Activated T-helper 17 cell treated with anti-CD3 and anti-CD28 coated beads, Interleukin-2, amount 50 U/mL, for 72 hours (primary cell): ENCODE measurements around the gene YES1. TPM values are rescaled to one million over a fixed set of nuclear protein-coding genes. Genes with fewer than 3 reads are reported as not detected.
"Not testable (repeated sequence)": the region's sequence is repeated elsewhere in the genome, so short reads cannot be mapped to it uniquely, and the experiment has no call there.

Source experiments
- ATAC-seq: fragments of 150-1000 bp; cut with Tn5 transposase; replicated peaks from 2 replicates; pipeline ENCODE4 v1.10.0; 2021; ENCODE audit warnings: mild to moderate bottlenecking, moderate library complexity
- H3K27ac Mint-ChIP-seq: one replicate; pipeline ENCODE4 v1.8.0; 2022; ENCODE audit warnings: mixed read lengths
- H3K27me3 Mint-ChIP-seq: one replicate; pipeline ENCODE4 v1.8.0; 2022; ENCODE audit warnings: mixed read lengths
- H3K36me3 Mint-ChIP-seq: one replicate; pipeline ENCODE4 v1.8.0; 2022; ENCODE audit warnings: low read depth, mild to moderate bottlenecking, mixed read lengths
- H3K4me1 Mint-ChIP-seq: one replicate; pipeline ENCODE4 v1.8.0; 2022; ENCODE audit warnings: mixed read lengths
- H3K4me3 Mint-ChIP-seq: one replicate; pipeline ENCODE4 v1.8.0; 2022; ENCODE audit warnings: mild to moderate bottlenecking, mixed read lengths
- H3K9me3 Mint-ChIP-seq: one replicate; pipeline ENCODE4 v1.8.0; 2022; ENCODE audit warnings: mixed read lengths
- total RNA-seq, 2 donors: library from RNA; stranded (reverse); gene quantifications; one replicate each; pipeline ENCODE4 v1.2.3, GENCODE V29; 2022

The YES1 gene
- total RNA-seq, 2 donors from 2014 or later: 12.1 to 22.0 TPM

DNA sequence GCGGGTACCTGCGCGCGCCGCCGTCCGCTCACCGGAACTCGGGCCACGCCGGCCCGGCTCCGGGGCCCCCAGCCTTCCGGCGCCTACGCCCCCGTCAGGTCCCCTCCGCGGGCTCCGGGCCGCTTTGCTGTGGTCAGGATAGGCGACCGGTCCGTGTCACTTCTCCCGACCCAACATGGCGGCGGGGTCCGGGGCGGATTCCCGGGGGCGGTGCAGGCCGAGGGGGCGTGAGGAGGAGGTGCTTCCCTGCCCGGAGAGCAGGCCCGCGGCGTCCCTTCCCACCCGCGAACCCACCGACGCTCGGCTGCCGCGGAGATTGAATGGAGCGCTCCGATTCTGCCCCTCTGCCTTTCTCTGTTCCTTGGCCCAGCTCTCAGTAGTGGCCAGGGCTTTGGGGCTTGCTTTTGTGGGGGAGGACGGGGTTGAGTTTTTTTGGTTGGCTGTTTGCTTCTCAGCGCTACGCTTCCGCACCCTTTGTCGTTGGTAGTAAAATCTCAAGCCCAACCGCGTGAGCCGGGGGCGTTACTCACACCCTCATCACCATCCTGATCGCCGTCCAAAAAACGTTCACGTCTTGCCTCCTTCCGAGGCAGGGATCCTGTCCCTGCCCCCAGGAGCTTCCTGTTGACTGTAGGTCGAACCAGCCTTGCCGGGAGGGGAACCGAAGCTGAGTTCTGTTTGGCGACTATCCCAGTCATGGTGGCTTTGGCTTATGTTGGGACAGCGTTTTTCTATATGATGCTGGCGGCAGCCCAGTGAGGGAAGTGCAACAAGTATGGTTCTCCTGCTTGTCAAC is 532 bp upstream of the YES1 start:
- Mint-ChIP-seq H3K36me3 (peaks cover 25% of the 10 kb centered on the region), H3K4me1 (peaks cover 35% of the 10 kb centered on the region), H3K27me3 (no peaks in the 10 kb centered on the region), H3K9me3 (no peaks in the 10 kb centered on the region), H3K4me3 (peak overlapping the region; percentile 92), H3K27ac (peak overlapping the region; percentile 99)
- peak; percentile 72 for ATAC-seq

- peaks cover 25% of the 10 kb centered on the region for H3K36me3 Mint-ChIP-seq
- H3K4me1 Mint-ChIP-seq: peaks cover 41% of the 10 kb centered on the region
- peak overlapping the region; percentile 96 for H3K27ac Mint-ChIP-seq
- no peaks in the 10 kb centered on the region for H3K9me3 Mint-ChIP-seq
- peak; percentile 3 for ATAC-seq
- no peaks in the 10 kb centered on the region for H3K27me3 Mint-ChIP-seq
- H3K4me3 Mint-ChIP-seq: peak overlapping the region; percentile 93
Observed at GRCh38 chr18:811182-811891, 705 bp downstream of the YES1 start.

DNA sequence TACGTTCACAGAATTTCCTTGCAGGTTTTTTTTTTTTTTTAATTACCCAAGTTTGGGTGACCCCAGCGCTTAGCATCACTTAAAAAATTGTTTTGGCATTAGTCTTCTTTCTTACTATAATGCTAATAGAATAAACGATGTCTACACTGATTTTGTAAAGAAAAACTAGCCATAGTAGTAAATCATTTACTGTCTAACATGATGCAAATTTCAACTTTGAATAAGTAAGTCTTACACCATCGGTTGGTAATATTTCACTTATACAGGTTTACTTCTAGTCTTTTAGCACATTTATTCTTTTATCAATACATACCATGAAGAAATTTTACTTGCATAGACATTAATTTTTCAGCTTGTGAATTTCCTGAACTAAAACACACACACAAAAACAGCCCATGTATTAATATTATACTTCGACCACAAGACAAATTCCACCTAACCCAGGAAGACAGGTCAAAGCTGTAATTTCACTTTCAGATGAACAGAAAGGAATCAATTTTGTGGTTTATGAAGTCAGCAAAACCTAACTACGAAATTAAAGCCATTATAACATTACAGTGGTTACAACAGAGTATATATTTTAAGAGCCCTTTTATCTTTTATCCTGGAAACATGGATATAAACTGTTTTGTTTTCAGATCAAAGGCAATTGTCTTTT is 1.9 kb downstream of the YES1 start:
- peak; percentile 8 for ATAC-seq
- Mint-ChIP-seq H3K27ac (peak overlapping the region; percentile 96), H3K4me1 (peaks cover 47% of the 10 kb centered on the region), H3K4me3 (peak overlapping the region; percentile 93), H3K27me3 (no peaks in the 10 kb centered on the region), H3K36me3 (peaks cover 25% of the 10 kb centered on the region), H3K9me3 (no peaks in the 10 kb centered on the region)

- H3K4me1 Mint-ChIP-seq: peaks cover 42% of the 10 kb centered on the region
- ATAC-seq, H3K9me3 Mint-ChIP-seq, H3K27me3 Mint-ChIP-seq: not testable (repeated sequence)
- H3K36me3 Mint-ChIP-seq: peaks cover 25% of the 10 kb centered on the region
- H3K27ac Mint-ChIP-seq: peak overlapping the region; percentile 96
- peak overlapping the region; percentile 93 for H3K4me3 Mint-ChIP-seq
Observed at GRCh38 chr18:809228-809627, 2.8 kb downstream of the YES1 start.

GRCh38 chr18:808502-808901 is 3.5 kb downstream of the YES1 start:
- H3K27ac Mint-ChIP-seq: no peak overlapping the region
- H3K4me3 Mint-ChIP-seq: peak overlapping the region; percentile 93
- H3K9me3 Mint-ChIP-seq: no peaks in the 10 kb centered on the region
- no peaks in the 10 kb centered on the region for H3K27me3 Mint-ChIP-seq
- H3K4me1 Mint-ChIP-seq: peaks cover 40% of the 10 kb centered on the region
- ATAC-seq: no peak
- H3K36me3 Mint-ChIP-seq: peaks cover 25% of the 10 kb centered on the region

- peaks cover 24% of the 10 kb centered on the region for H3K36me3 Mint-ChIP-seq
- H3K27ac Mint-ChIP-seq: no peak overlapping the region
- ATAC-seq: no peak
- H3K4me3 Mint-ChIP-seq: peak overlapping the region; percentile 93
- no peaks in the 10 kb centered on the region for H3K27me3 Mint-ChIP-seq
- H3K4me1 Mint-ChIP-seq: peaks cover 35% of the 10 kb centered on the region
- H3K9me3 Mint-ChIP-seq: no peaks in the 10 kb centered on the region
Observed at GRCh38 chr18:808086-808485, 4.0 kb downstream of the YES1 start.

DNA sequence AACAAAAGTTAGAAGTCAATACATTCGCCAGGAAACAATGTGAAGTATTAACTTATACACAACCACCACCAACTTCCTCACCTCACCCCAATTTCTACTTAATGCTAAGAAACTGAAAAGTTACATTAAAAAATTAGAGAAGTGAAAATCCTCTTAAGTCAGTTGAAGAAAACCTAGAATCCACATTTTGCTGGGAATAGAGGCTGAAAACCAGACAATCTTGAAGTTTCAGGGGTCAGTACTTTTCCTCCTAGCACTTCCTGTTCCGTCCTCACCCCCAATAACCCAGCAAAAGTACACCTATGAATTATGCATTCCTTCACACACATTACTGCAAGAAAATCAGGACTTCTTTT is 6.3 kb downstream of the YES1 start:
- Mint-ChIP-seq H3K36me3 (peaks cover 21% of the 10 kb centered on the region), H3K4me1 (peaks cover 34% of the 10 kb centered on the region), H3K27ac (no peak overlapping the region), H3K9me3 (no peaks in the 10 kb centered on the region), H3K4me3 (peak overlapping the region; percentile 47), H3K27me3 (no peaks in the 10 kb centered on the region)
- no peak for ATAC-seq

GRCh38 chr18:805008-805754 is 6.9 kb downstream of the YES1 start:
- H3K9me3 Mint-ChIP-seq: no peaks in the 10 kb centered on the region
- ATAC-seq: no peak
- H3K4me1 Mint-ChIP-seq: peaks cover 36% of the 10 kb centered on the region
- H3K27me3 Mint-ChIP-seq: no peaks in the 10 kb centered on the region
- H3K4me3 Mint-ChIP-seq: peak overlapping the region; percentile 47
- H3K36me3 Mint-ChIP-seq: peaks cover 25% of the 10 kb centered on the region
- H3K27ac Mint-ChIP-seq: no peak overlapping the region

DNA sequence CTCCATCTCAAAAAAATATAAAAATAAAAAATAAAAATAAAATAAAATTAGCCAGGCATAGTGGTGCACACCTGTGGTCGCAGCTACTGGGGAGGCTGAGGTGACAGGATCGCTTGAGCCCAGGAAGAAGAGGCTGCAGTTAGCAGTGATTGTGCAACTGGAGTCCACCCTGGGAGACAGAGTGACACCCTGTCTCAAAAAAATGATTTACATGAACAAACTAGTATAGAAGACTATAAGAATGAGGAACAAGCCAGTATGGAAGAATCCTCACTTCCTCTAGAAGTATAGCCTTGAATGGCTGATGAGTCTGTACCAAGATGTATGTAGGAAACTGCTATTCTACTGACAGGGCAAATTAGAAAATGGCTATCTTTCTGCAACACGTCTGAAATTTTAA is 10.9 kb downstream of the YES1 start:
- Mint-ChIP-seq H3K4me1 (peaks cover 22% of the 10 kb centered on the region), H3K4me3 (no peak overlapping the region), H3K27ac (no peak overlapping the region), H3K9me3 (no peaks in the 10 kb centered on the region), H3K36me3 (peaks cover 17% of the 10 kb centered on the region), H3K27me3 (no peaks in the 10 kb centered on the region)
- ATAC-seq: no peak

GRCh38 chr18:799943-800342 is 12.1 kb downstream of the YES1 start:
- no peaks in the 10 kb centered on the region for H3K27me3 Mint-ChIP-seq
- no peaks in the 10 kb centered on the region for H3K9me3 Mint-ChIP-seq
- no peak for ATAC-seq
- peaks cover 17% of the 10 kb centered on the region for H3K36me3 Mint-ChIP-seq
- peaks cover 16% of the 10 kb centered on the region for H3K4me1 Mint-ChIP-seq
- H3K27ac Mint-ChIP-seq: no peak overlapping the region
- no peak overlapping the region for H3K4me3 Mint-ChIP-seq

DNA sequence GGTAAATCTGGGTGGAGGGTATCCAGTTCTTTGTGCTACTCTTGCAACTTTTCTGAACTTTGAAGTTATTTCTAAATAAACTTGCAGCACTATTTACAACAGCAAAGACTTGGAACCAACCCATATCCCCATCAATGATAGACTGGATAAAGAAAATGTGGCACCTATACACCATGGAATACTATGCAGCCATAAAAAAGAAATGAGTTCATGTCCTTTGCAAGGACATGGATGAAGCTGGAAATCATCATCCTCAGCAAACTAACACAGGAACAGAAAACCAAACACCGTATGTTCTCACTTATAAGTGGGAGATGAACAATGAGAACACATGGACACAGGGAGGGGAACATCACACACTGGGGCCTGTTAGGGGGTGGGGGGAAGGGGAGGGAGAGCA is 16.7 kb downstream of the YES1 start:
- ATAC-seq, H3K27ac Mint-ChIP-seq, H3K36me3 Mint-ChIP-seq, H3K4me3 Mint-ChIP-seq, H3K9me3 Mint-ChIP-seq, H3K4me1 Mint-ChIP-seq, H3K27me3 Mint-ChIP-seq: not testable (repeated sequence)

DNA sequence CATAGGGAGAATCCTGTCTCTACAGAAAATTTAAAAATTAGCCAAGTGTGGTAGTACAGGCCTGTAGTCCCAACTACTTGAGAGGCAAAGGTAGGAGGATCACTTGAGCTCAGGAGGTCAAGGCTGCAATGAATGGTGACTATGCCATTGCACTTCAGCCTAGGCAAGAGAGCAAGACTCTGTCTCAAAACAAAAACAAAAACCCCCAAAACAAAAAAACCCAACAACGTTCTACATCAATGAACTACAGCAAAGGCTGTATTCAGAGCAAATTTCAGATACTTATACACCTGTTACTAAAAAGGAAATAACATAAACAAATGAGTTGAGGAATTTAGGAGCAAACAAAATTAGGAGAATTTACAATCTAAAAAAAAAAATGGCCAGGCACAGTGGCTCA is 22.6 kb downstream of the YES1 start:
- H3K27me3 Mint-ChIP-seq: no peaks in the 10 kb centered on the region
- H3K27ac Mint-ChIP-seq: no peak overlapping the region
- H3K4me1 Mint-ChIP-seq: peaks cover 12% of the 10 kb centered on the region
- no peaks in the 10 kb centered on the region for H3K36me3 Mint-ChIP-seq
- no peaks in the 10 kb centered on the region for H3K9me3 Mint-ChIP-seq
- ATAC-seq: no peak
- no peak overlapping the region for H3K4me3 Mint-ChIP-seq

DNA sequence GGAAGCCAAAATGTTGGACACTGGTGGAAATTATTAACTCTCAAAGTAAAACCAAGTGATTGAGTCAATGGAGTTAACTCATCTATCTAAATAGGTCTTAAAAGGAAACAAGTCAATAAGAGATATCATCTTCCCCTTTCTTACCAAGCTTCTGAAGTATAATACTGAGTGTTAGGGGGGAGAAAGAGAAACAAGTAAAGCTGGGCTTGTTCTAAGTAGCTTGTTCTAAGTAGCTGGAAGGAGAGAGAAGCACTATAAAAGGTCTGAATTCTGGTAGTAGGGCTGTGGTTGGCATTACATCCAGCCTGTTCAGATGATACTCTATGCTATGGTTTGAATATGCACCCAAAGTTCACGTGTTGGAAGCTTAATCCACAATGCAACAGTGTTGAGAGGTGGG is 26.8 kb downstream of the YES1 start:
- Mint-ChIP-seq H3K9me3 (no peaks in the 10 kb centered on the region), H3K4me3 (no peak overlapping the region), H3K4me1 (peaks cover 17% of the 10 kb centered on the region), H3K27ac (no peak overlapping the region), H3K36me3 (no peaks in the 10 kb centered on the region), H3K27me3 (no peaks in the 10 kb centered on the region)
- ATAC-seq: no peak

GRCh38 chr18:784470-785172 is 27.4 kb downstream of the YES1 start:
- no peak overlapping the region for H3K4me3 Mint-ChIP-seq
- ATAC-seq: no peak
- no peaks in the 10 kb centered on the region for H3K27me3 Mint-ChIP-seq
- H3K27ac Mint-ChIP-seq: no peak overlapping the region
- peaks cover 17% of the 10 kb centered on the region for H3K4me1 Mint-ChIP-seq
- no peaks in the 10 kb centered on the region for H3K36me3 Mint-ChIP-seq
- H3K9me3 Mint-ChIP-seq: no peaks in the 10 kb centered on the region
